ENCODE results near the gene SOCS3.

DNA sequence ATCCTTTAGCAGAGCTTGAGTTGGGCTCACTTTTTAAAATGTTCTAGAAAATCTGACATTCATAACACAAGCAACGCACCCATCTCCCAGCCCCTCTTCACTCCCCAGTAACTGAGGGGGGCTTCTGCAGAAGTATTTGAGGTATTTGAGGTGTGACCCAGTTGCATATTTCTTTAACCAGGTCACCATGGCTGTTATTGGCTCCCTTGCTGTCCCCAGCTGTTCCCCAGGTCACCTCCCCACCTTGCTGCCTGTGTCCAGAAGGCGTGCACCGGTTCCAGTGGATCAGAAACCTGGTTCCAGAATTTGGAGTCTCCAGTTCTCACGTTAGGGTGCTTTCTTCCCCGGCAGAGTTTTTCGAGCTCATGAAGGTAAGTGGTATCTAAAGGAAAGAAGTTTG is 32.4 kb upstream of the SOCS3 start:
- TF ChIP-seq, protein P1, sequence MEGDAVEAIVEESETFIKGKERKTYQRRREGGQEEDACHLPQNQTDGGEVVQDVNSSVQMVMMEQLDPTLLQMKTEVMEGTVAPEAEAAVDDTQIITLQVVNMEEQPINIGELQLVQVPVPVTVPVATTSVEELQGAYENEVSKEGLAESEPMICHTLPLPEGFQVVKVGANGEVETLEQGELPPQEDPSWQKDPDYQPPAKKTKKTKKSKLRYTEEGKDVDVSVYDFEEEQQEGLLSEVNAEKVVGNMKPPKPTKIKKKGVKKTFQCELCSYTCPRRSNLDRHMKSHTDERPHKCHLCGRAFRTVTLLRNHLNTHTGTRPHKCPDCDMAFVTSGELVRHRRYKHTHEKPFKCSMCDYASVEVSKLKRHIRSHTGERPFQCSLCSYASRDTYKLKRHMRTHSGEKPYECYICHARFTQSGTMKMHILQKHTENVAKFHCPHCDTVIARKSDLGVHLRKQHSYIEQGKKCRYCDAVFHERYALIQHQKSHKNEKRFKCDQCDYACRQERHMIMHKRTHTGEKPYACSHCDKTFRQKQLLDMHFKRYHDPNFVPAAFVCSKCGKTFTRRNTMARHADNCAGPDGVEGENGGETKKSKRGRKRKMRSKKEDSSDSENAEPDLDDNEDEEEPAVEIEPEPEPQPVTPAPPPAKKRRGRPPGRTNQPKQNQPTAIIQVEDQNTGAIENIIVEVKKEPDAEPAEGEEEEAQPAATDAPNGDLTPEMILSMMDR (tag by site-specific recombination; IDR thresholded peaks at IDR 0.05), result no peak
- TF ChIP-seq BCL11B (tag by site-specific recombination; IDR thresholded peaks at IDR 0.05; ENCODE audit: low read depth) (no peak), TCF7L2 (IDR thresholded peaks at IDR 0.05; ENCODE audit: borderline replicate concordance, low read depth, low read length) (no peak), ZNF777 (tag by site-specific recombination; IDR thresholded peaks at IDR 0.05; ENCODE audit: borderline replicate concordance) (no peak), ZNF785 (tag by site-specific recombination; IDR thresholded peaks at IDR 0.05) (no peak), ZNF488 (tag by site-specific recombination; IDR thresholded peaks at IDR 0.05) (no peak)
- TF ChIP-seq, protein P2, sequence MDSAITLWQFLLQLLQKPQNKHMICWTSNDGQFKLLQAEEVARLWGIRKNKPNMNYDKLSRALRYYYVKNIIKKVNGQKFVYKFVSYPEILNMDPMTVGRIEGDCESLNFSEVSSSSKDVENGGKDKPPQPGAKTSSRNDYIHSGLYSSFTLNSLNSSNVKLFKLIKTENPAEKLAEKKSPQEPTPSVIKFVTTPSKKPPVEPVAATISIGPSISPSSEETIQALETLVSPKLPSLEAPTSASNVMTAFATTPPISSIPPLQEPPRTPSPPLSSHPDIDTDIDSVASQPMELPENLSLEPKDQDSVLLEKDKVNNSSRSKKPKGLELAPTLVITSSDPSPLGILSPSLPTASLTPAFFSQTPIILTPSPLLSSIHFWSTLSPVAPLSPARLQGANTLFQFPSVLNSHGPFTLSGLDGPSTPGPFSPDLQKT (IDR thresholded peaks at IDR 0.05; ENCODE audit: borderline replicate concordance, low read depth, low read length), result no peak
